ENCODE data around the gene MYO7B.

MYO7B gene

DNA sequence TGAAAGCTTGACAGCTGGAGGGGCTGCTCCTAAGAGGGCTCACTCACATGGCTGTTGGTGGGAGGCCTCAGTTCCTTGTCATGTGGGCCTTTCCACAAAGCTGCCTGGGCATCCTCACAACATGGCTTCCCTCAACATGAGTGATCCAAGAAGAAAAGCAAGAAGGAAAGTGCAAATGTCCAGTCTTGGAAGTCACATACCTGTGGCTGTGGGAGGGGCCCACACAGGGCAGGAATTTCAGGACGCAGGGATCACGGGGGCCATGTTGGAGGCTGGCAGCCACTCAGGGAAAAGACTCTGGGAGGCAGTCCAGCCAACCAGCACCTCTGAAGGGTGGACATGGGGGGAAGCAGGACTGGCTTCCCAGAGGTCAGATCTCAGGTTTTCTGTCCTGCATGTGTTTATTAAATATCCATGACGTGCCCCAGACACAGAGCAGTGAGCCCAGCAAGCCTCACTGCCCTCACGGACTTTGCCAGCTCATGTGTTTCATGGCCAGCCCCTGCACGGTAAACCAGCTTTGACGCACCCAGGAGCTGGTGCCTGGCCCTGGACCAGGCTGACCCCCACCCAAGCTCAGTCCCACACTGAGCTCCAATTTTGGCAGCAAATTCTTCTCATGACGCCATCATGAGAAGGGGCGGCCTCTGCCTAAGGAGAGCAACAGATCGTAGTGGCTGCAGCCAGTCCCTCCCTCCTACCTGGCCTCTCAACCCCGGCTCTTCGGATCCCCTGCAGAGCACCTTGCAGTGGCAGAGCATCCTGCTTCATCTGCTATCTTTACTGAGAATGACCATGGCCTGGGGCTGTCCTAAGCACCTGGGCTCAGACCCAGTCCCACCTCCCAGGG, 75.8 kb downstream of the MYO7B start:
- DNase-seq: no peak

- DNase-seq: no peak
These were observed 76.8 kb downstream of the MYO7B start for GRCh38 chr2:127612111-127612822.

- DNase-seq: no peak
These were observed 78.8 kb downstream of the MYO7B start for GRCh38 chr2:127614246-127614645.

GRCh38 chr2:127614731-127615130, 79.2 kb downstream of the MYO7B start:
- DNase-seq: no peak

DNA sequence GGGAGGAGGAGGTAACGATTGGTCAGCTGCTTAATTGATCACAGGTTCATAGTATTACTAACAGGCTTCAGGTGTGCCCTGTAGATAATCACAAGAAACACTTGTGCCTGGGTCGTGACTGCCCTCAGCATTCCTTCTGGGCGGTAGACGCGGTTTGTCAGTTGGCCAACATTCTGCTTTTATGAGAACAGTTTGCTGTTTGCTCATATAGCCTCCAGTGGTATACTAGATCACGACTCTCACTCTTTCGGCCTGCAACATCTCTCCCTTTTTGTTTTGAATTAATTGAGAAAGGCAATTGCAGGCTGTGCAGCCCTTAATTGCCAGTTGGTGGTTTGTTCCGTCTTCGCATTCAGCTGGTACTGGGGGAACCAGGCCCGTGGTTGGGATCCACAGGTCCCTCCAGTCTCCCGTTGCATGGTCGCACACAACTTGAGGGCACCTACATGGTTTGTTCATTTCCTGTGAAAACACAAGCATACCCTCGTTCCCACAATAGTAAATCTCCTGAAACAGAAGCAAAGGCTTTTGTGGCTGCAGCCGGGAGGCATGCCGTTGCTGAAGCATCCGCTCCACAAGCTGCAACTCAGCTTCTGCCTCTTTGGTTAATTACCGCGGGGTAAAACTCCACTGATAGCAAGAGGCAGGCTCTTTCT, 80.2 kb downstream of the MYO7B start:
- DNase-seq: no peak

DNA sequence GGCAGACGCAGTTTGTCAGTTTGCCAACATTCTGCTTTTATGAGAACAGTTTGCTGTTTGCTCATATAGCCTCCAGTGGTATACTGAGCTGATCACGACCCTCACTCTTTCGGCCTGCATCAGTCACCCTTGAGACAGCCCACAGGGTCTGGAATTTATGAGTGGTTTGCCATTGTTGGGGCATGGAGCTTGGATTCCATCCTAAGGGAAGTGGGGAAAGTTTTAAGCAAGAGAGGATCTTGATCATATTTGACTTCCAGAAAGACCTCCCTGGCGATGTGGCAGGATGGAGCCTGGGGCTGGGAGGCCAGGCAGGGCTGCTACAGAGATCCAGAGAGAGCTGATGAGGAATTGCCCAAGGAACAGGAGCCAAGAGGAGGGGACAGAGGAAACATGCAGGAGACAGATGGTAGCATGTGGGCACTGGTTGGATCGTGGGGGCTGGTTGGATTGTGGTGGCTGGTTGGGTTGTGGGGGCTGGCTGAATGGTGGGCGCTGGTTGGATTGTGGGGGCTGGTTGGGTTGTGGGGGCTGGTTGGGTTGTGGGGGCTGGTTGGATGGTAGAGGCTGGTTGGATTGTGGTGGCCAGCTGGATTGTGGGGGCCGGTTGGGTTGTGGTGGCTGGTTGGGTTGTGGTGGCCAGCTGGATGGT, 83.2 kb downstream of the MYO7B start:
- DNase-seq: no peak

DNA sequence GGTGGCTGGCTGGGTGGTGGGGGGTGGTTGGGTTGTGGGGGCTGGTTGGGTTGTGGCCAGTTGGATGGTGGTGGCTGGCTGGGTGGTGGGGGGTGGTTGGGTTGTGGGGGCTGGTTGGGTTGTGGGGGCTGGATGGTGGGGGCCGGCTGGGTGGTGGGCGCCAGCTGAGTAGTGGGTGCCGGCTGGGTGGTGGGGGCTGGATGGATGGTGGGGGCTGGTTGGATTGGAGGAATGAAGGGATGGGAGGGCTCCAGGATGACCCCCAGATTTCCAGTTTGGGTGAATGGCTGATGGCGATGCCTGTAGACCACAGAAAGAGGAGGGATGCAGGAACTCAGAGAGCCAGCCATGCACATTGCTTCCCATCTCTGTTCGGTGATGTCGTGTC, 83.7 kb downstream of the MYO7B start:
- no peak for DNase-seq

DNA sequence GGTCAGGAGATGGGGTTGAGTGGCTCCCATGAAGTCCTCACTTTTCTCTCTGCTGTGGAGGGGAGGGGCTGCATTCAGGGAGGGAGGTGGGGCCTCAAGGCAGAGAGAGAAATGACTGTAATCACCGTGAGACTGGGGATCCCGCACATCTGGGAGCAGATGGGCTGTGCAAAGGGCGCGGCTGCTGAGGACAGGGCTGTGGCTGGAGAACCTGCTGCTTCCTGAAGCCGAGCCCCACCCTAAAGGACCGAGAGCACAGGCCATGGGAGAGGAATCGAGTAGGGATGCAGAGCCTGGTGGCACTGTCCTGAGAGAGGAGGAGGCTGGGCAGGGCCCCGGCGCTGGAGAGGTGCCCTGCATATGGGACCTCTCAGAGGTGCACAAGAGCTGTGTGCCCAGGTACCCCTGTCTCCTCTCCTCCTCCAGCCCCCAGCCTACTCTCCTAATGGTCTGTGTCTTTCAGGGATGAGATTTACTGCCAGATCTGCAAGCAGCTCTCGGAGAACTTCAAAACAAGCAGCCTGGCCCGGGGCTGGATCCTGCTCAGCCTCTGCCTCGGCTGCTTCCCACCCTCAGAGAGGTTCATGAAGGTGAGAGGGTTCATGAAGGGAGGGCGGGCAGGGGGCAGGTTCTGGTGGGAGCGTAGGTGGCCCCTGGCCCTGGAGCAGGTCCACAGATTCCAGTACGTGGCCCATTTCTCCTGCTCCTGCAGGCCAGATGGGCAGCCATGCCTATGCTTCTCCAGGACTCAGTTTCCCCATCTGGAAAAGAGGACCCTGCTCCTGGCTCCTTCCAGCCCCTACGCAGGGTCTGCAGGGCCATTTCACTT, 84.6 kb downstream of the MYO7B start:
- peak; percentile 5 for DNase-seq

DNA sequence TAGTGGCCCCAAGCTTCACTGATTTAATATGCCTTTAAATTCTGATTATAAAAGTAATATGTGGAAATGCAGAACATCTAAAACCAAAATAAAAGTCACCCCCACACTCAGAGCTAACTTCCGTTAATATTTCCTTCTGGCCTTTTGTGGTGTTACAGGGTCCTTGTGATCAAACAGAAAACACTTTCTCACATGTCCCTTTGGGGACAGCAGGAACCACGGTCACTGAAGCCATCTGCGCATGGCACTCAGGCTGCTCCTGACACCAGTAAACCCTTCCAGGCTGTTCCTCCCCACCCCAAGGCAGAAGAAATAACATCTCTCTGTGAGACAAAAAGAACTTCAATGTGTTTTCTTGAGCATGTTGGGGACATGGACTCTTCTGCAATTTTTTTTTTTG, 85.4 kb downstream of the MYO7B start:
- DNase-seq: no peak

DNA sequence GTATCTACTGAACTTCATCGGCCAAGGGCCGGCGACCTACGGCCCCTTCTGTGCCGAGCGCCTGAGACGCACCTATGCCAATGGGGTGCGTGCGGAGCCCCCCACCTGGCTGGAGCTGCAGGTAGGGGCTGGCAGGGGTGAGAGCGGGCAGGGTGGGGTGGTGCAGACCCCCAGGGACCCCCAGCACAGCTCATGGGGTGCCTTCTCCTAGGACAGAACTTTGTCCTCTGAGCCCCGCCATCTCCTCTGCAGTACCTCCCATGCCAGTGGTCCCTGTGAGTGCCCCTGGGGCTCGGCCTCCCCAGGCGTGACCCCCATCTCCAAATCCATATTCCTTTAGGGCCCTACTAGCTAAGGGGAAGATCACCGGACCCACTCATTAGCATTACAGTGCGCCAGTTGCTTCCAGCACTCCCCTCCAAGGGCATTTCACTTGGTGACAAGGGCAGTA, 86.5 kb downstream of the MYO7B start:
- DNase-seq: no peak

GRCh38 chr2:127622561-127623387, 87.3 kb downstream of the MYO7B start:
- no peak for DNase-seq

- no peak for DNase-seq
These were observed 88.2 kb downstream of the MYO7B start for GRCh38 chr2:127623388-127624319.

DNA sequence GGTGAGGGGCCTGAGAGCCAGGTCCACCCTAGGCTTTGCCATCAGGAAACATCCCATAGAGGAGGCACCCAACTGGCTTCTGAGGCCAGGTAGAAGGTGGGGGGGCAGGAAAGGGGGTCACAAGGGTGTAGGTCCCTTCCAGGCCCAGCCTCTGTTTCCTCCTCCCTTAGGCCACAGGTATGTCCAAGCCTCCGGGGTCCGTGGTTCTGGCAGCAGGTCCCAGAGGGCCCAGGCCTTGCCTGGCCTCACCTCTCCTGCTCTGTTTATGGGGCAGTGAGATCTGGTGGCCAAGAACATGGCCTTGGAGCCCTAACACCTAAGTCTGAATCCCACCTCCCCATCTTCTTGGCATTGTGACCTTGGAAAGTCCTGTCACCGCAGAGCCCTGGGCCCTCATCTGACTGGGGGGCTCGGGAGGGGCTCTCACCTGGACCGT, 88.9 kb downstream of the MYO7B start:
- DNase-seq: no peak

GRCh38 chr2:127624756-127625571, 89.5 kb downstream of the MYO7B start:
- no peak for DNase-seq

GRCh38 chr2:127625572-127625951, 90.1 kb downstream of the MYO7B start:
- DNase-seq: no peak

GRCh38 chr2:127626175-127626574, 90.7 kb downstream of the MYO7B start:
- no peak for DNase-seq

- DNase-seq: no peak
These were observed 91.6 kb downstream of the MYO7B start for GRCh38 chr2:127626917-127627739.
